GM12801 (cell line): ENCODE results near the gene WDR70.

Source experiments
- TF ChIP-seq, protein P1 (sequence below): IDR thresholded peaks from one replicate; pipeline ENCODE4 v1.5.1; 2011; ENCODE audit warnings: control low read depth; ENCODE audit not compliant: insufficient read length; ENCODE audit errors: extremely low read depth

WDR70 gene

DNA sequence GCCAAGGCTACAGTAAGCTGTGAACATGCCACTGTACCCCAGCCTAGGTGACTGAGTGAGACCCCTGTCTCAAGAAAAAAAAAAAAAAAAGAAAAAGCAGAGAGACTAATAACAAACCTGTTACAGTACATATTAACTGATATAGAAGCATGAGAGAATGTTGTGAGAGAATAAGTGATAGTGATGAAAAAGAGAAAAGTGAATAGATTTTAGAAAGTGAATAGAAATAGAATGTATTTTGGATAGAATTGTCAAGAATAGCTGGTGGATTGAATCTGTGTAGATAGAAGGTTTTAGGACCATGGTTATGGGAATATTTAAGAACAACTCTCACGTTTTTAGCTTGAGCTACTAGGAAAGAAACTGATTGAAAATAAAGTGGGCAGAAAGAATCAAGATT is 135.8 kb downstream of the WDR70 start:
- TF ChIP-seq, protein P1, sequence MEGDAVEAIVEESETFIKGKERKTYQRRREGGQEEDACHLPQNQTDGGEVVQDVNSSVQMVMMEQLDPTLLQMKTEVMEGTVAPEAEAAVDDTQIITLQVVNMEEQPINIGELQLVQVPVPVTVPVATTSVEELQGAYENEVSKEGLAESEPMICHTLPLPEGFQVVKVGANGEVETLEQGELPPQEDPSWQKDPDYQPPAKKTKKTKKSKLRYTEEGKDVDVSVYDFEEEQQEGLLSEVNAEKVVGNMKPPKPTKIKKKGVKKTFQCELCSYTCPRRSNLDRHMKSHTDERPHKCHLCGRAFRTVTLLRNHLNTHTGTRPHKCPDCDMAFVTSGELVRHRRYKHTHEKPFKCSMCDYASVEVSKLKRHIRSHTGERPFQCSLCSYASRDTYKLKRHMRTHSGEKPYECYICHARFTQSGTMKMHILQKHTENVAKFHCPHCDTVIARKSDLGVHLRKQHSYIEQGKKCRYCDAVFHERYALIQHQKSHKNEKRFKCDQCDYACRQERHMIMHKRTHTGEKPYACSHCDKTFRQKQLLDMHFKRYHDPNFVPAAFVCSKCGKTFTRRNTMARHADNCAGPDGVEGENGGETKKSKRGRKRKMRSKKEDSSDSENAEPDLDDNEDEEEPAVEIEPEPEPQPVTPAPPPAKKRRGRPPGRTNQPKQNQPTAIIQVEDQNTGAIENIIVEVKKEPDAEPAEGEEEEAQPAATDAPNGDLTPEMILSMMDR = no peak

DNA sequence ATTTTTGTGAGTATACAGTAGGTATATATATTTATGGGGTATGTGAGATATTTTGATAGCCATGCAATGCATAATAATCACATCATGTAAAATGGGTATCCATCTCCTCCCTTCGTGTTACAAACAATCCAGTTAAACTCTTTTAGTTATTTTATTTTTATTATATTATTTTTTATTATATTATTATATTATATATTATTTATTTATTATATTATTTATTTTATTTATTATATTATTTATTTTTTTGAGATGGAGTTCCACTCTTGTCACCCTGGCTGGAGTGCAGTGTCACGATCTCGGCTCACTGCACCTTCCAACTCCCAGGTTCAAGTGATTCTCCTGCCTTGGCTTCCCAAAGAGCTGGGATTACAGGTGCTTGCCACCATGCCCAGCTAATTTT is 138.6 kb downstream of the WDR70 start:
- TF ChIP-seq, protein P1 = no peak

DNA sequence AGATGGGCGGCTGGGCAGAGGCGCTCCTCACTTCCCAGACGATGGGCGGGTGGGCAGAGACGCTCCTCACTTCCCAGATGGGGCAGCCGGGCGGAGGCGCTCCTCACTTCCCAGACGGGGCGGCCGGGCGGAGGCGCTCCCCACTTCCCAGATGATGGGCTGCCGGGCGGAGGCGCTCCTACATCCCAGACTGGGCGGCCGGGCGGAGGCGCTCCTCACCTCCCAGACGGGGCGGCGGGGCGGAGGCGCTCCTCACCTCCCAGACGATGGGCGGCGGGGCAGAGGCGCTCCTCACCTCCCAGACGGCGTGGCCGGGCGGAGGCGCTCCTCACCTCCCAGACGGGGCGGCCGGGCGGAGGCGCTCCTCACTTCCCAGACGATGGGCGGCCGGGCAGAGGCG is 140.2 kb downstream of the WDR70 start:
- TF ChIP-seq, protein P1 = no peak

DNA sequence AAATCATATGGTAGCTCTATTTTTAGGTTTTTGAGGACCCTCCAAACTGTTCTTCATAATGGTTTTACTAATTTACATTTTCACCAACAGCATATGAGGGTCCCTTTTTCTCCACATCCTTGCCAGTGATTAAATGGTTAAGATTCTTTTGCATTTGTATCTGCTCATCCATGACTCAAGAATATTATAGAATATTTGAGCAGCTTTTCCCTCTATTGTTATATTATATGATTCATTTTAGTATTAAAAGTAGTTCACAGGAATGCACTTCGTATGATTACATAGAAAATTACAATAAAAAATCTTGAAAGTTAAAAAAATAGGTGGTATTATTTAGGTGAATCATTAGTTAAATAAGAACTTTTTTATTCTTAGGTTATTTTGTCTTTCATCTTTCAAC is 140.7 kb downstream of the WDR70 start:
- TF ChIP-seq, protein P1 = no peak

DNA sequence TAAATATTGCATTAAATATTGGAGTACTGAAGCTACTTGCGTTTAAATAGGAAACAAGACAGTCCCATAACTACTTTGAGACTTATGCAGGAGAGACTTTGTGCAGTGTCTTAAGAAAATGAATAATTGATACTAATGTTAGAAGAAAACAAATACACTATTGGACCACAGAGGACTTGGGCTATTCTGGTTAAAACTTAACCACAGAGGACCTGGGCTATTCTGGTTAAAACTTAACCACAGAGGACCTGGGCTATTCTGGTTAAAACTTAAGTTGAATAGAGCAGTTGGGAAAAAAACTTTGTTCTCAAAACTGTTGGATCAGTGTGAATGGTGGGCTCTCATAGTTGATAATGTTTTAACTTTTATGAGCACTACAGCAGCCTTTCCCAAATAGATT is 141.7 kb downstream of the WDR70 start:
- TF ChIP-seq, protein P1 = no peak

DNA sequence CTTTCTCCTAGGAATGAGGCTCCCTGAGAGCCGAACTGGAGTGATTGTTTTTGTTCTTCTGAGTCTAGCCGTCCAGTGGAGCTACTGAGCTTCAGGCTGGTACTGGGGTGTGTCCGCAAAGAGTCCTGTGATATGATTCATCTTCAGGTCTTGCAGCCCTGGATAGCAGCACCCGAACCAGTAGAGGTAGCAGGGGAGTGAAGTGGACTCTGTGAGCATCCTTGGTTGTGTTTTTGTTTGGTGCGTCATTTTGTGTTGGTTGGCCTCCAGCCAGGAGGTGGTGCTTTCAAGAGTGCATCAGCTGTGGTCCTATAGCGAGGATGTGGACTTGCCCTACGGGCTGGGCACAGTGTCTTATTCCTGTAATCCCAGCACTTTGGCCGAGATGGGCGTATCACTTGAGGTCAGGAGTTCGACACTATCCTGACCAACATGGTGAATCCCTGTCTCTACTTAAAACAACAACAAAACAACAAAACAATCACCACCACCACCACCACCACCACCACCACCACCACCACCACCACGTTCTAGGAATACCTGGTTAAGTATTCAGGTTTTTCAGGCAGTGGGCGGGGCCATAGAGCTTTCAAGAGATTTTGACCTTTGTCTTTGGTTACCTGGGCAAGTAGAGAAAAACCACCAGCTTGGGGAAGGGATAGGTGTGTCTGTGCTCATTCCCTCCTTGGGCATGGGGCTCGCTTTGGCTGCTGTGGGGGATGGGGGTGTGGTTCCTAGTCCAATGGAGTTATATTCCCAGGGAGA is 154.0 kb downstream of the WDR70 start:
- TF ChIP-seq, protein P1 = no peak

DNA sequence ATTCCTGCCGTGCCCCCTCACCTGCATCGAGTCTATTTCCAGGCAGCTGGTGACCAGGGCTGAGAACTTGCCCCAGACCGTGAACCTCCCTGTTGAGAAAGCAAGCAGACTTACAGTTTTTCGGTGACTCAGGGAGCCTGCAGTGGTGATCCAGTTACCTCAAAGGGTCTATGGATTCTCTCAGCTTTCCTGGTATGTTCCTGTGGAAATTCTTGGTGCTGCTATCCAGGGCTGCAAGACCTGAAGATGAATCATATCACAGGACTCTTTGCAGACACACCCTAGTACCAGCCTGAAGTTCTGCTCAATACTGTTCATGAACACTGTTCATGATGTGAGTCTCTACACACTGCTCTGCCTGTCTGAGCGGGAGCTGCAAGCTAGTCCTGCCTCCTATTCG is 154.7 kb downstream of the WDR70 start:
- TF ChIP-seq, protein P1 = no peak
